Mucosa of rectum (tissue), 2 donors: ENCODE data around the gene XAGE2.

Experiments used
- H3K27ac ChIP-seq, 2 donors: one replicate each; pipeline ENCODE4 v1.7.0; 2013; ENCODE audit warnings: inconsistent platforms in 2 of 2, low read depth in 2 of 2, low read length in 2 of 2
- H3K27me3 ChIP-seq, 2 donors: one replicate each; pipeline ENCODE4 v1.7.0; 2013; ENCODE audit warnings: low read length in 2 of 2; ENCODE audit not compliant: control insufficient read depth in 2 of 2, insufficient read depth in 2 of 2
- H3K36me3 ChIP-seq, 2 donors: one replicate each; pipeline ENCODE4 v1.7.0; 2013; ENCODE audit warnings: low read length in 2 of 2; ENCODE audit not compliant: control insufficient read depth in 2 of 2, insufficient read depth in 2 of 2
- H3K4me1 ChIP-seq, 2 donors: one replicate each; pipeline ENCODE4 v1.7.0; 2013; ENCODE audit warnings: low read length in 2 of 2, mild to moderate bottlenecking in 1 of 2; ENCODE audit not compliant: control insufficient read depth in 2 of 2, insufficient read depth in 2 of 2
- H3K4me3 ChIP-seq, 2 donors: one replicate each; pipeline ENCODE4 v1.7.0; 2013; ENCODE audit warnings: low read length in 2 of 2
- H3K9ac ChIP-seq, 2 donors: one replicate each; pipeline ENCODE4 v1.7.0; 2013; ENCODE audit warnings: low read length in 2 of 2, low read depth in 1 of 2, mild to moderate bottlenecking in 1 of 2
- H3K9me3 ChIP-seq, 2 donors: one replicate each; pipeline ENCODE4 v1.7.0; 2013; ENCODE audit warnings: low read length in 2 of 2; ENCODE audit not compliant: control insufficient read depth in 2 of 2
- donor health status: healthy.
- donor health status: Normal muscosa, but diverticular disease.

The XAGE2 gene

DNA sequence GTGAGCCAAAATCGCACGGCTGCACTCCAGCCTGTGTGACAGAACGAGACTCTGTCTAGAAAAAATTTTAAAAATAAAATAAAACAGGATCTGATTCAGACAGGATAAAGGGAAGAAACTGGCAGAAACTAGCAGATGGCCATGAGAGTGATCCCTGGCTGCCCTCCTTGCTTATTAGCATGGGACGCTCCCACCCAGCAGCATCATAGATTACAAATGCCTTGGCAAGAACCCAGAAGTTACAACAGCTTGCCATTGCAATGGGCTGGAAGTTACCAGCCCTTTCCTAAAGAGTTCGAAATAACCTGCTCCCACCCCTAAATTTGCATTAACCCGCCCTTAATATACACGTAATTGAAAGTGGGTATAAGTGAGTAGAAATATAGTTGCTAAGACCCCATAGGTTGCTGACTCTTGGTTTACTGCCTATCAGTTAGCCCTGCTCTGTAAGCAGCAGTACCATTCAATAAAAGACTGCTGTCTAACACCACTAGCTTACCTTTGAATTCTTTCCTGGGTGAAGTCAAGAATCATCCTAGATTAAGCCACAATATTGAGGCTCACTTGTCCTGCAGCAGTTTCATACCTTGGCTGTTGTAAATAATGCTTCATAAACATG is 9.1 kb upstream of the XAGE2 start:
- H3K4me1 ChIP-seq, result no peaks in the 10 kb centered on the region
- no peak overlapping the region for H3K9ac ChIP-seq
- no peak overlapping the region for H3K4me3 ChIP-seq
- H3K27me3 ChIP-seq, result peaks cover 4 to 7% of the 10 kb centered on the region in 2 donors
- H3K36me3 ChIP-seq, result no peaks in the 10 kb centered on the region
- no peak overlapping the region for H3K27ac ChIP-seq
- H3K9me3 ChIP-seq, result no peaks in the 10 kb centered on the region

DNA sequence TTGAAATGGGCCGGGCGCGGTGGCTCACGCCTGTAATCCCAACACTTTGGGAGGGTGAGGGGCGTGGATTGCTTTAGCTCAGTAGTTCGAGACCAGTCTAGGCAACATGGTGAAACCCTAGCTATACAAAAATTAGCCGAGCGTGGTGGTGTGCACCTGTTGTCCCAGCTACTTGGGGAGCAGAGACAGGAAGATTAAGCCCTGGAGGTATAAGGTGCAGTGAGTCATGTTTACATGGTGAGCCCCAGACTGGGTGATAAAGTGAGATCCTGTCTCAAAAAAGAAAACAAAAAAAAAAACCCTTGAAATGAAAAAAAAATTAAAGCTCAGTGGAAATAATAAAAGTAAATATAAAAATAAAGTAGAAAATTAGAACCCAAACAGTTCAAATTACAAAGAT is 6.9 kb upstream of the XAGE2 start:
- Histone ChIP-seq H3K27me3 (peaks cover 7 to 9% of the 10 kb centered on the region in 2 donors), H3K27ac (no peak overlapping the region), H3K9me3 (no peaks in the 10 kb centered on the region), H3K4me3 (no peak overlapping the region), H3K36me3 (no peaks in the 10 kb centered on the region), H3K4me1 (no peaks in the 10 kb centered on the region), H3K9ac (no peak overlapping the region)

DNA sequence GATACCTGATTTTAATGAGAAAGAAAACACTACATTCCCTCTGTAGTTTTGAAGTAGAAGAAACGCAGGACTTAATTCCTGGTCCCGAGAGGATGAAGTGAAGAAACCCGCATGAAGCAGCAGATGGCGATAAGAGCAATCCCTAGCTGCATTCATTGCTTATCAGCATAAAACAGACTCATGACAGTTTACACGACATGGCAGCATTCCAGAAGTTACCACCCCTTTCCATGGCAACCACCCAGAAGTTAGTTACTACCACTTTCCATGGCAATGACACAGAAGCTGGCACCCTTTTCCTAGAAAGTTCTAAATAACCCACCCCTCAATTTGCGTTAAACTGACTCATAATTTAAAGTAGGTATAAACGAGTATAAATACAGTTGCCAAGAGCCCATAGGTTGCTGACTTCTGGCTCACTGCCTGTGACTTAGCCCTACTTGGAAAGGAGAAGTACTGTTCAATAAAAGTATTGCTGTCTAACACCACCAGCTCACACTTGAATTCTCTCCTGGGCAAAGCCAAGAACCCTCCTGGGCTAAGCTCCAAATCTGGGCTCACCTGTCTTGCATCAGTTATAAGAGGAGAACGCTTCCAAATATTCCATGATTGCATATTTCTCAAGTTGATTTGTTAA is 5.5 kb upstream of the XAGE2 start:
- no peak overlapping the region for H3K4me3 ChIP-seq

DNA sequence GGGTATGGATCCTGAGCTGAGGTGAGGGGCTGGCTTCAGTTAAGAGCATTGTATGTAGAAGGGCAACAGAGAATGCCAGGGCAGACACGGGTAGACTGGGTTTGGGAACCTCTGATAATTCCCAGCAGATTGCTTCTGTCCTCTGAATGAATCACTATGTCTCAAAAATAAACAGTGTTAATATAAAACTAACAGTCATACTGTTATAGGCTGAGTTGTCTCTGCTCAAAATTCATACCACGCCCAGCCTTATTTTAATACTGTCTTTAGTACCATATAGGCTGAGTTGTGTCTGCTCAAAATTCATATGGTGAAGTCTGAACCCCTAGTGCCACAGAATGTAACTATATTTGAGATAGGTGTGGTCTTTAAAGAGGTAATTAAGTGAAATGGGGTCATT is 10.0 kb downstream of the XAGE2 start:
- Histone ChIP-seq H3K27ac (no peak overlapping the region), H3K4me1 (no peaks in the 10 kb centered on the region), H3K27me3 (peaks cover 4 to 8% of the 10 kb centered on the region in 2 donors), H3K9ac (no peak overlapping the region), H3K4me3 (no peak overlapping the region), H3K9me3 (no peaks in the 10 kb centered on the region), H3K36me3 (no peaks in the 10 kb centered on the region)

More for the DNA sequence above, 5.5 kb upstream of the XAGE2 start:
- Histone ChIP-seq H3K36me3 (no peaks in the 10 kb centered on the region), H3K27ac (no peak overlapping the region), H3K9me3 (no peaks in the 10 kb centered on the region), H3K4me1 (no peaks in the 10 kb centered on the region), H3K27me3 (peaks cover 7 to 9% of the 10 kb centered on the region in 2 donors), H3K9ac (no peak overlapping the region)

DNA sequence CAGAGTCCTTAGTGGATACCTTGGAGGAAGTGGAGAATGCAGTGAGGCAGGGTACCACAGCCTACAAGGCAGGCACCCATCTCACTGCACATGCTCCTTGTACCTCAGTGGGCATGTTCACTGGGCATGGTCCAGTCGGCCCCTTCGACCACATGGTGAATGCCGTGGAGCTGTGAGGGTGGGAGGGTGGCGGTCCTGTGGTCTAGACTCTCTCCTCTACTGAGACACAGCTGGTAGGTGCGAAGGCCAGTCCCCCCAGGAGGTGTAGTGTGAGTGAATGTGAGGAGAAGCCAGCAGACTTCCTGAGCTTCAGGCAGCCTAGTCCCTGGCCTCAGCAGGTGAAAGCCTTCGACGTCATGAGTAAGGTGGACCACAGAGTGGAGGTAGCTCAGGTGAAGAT is 12.2 kb downstream of the XAGE2 start:
- Histone ChIP-seq H3K4me3 (no peak overlapping the region), H3K9me3 (no peaks in the 10 kb centered on the region), H3K36me3 (no peaks in the 10 kb centered on the region), H3K4me1 (no peaks in the 10 kb centered on the region), H3K27me3 (peaks cover 4 to 5% of the 10 kb centered on the region in 2 donors), H3K9ac (no peak overlapping the region), H3K27ac (no peak overlapping the region)

DNA sequence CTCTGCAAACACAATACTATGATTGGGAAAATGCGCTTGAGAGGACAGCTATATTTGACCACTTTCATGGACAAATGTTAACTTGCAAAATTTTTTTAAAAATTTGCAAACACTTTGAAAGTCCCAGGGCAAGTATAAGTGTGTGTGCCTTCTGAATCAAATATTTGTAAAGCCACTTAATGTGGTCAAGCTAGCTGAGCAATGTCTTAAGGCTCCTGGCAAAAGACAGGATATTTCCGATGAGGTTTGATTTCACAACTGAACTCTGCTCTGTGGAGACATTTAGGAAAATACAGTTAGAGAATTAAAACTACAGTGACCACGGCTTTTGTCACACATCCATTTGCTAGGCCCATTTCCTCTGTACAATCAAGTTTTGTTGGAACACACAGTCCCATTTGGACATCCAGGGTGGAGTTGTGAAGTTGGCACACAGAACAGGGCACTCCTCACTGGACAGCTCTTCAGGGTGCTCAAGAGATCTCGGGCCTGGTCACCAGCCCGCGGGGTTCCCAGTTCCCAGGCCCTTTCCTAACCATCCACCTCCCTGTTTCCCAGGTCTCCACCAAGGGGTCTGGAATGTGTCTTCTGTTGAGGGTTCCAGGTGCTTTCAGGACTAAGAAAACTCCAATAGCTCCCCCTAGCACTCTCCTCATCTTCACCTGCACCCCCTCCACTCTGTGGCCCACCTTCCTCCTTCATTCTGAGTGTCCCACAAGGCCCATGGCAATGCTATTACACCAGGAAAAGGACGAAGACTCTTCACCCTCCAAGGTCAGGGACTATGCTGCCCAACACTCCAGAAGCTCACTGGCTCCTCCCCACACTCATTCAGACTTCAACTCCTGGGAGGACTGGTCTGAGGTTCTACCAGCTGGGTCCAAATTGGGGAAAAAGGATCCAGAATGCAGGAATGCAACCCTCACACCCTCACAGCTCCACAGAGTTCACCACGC is 41.9 kb downstream of the XAGE2 start:
- H3K4me1 ChIP-seq, result no peaks in the 10 kb centered on the region
- H3K36me3 ChIP-seq, result no peaks in the 10 kb centered on the region
- H3K9me3 ChIP-seq, result no peaks in the 10 kb centered on the region
- H3K27ac ChIP-seq, result no peak overlapping the region
- no peak overlapping the region for H3K9ac ChIP-seq
- H3K4me3 ChIP-seq, result no peak overlapping the region
- peaks cover 0 to 6% of the 10 kb centered on the region in 2 donors for H3K27me3 ChIP-seq

DNA sequence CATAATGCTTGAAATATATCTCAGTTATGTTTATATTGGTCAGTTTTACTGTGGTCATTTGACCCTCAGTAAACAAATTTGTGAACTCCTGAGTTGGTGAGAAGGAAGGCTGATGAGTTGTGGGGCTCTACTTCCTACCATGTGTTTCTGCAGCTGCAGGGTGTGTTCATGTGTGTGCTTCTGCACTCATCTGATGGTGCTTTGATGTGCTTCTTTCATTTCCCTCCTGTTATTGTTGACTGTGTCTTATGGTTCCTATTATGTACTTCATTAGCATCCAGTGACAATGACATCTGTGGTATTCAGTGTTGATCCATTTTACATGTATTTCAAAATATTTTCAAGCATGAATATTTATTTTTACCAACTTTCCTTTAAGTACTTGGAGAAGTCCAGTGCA is 46.5 kb downstream of the XAGE2 start:
- H3K27me3 ChIP-seq, result peaks cover 5 to 10% of the 10 kb centered on the region in 2 donors
- H3K36me3 ChIP-seq, result no peaks in the 10 kb centered on the region
- H3K9ac ChIP-seq, result no peak overlapping the region
- no peak overlapping the region for H3K4me3 ChIP-seq
- no peak overlapping the region for H3K27ac ChIP-seq
- no peaks in the 10 kb centered on the region for H3K9me3 ChIP-seq
- no peaks in the 10 kb centered on the region for H3K4me1 ChIP-seq

DNA sequence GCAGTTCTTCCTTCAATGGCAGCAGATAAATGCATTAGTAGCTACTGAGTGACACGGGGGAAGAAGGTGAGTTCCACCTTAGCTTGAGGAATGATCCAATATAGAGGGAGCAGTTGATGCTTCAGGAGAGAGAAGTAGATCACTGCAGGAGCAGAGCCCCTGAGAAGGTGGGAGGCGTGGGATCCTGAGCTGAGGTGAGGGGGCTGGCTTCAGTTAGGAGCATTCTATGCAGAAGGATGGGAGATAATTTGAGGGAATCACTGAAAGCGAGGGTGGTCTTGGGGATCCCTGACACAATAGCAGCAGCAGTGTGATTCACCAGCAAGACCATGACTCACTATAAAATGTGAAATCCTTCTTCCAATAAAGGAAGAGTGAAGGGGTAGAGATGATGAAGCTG is 48.0 kb downstream of the XAGE2 start:
- Histone ChIP-seq H3K4me1 (no peaks in the 10 kb centered on the region), H3K4me3 (no peak overlapping the region), H3K9ac (no peak overlapping the region), H3K36me3 (no peaks in the 10 kb centered on the region), H3K9me3 (no peaks in the 10 kb centered on the region), H3K27me3 (peaks cover 5 to 13% of the 10 kb centered on the region in 2 donors), H3K27ac (no peak overlapping the region)

DNA sequence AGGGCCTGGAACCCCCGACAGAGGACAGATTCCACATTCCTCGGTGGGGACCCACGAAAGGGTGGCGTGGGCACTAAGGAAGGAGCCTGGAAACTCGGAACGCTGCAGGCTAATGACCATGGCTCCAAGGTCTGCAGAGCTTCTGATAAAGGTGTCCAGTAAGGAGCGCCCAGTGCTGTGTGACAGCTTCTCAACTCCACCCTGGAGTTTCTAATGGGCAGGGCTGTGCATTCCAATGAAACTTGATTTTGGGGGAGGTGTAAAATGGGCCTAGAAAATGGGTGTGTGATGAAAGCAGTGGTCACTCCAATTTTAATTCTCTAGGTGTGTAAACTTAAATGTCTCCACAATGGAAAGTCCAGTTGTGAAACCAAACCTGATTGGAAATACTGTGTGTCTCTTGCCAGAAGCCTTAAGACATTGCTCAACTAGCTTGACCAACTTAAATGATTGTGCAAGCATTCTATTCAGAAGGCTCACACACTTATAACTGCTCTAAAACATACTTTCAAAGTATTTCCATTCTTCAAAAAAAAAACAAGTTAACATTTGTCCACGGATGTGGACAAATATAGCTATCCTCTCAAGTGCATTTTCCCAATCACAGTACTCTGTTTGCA is 52.1 kb downstream of the XAGE2 start:
- no peaks in the 10 kb centered on the region for H3K36me3 ChIP-seq
- no peak overlapping the region for H3K9ac ChIP-seq
- no peak overlapping the region for H3K4me3 ChIP-seq
- H3K27ac ChIP-seq, result no peak overlapping the region
- H3K4me1 ChIP-seq, result no peaks in the 10 kb centered on the region
- no peaks in the 10 kb centered on the region for H3K9me3 ChIP-seq
- peaks cover 5 to 7% of the 10 kb centered on the region in 2 donors for H3K27me3 ChIP-seq

DNA sequence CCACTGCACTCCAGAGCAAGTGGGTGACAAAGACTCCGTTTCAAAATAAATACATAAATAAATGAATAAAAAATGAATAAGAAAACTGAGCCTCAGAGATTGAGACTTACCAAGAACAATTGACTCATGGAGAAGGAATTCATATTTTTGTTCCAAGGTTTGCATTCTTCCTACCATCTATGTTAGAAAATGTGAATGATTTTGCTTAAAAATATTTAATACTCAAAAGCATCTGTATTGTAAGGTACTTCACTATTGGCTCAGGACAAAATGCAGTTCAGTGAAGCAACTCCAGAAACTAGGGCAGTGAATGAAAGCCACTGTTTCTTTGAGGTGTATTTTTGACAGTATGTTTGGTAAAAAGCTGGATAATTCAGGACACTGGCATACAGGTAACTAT is 54.1 kb downstream of the XAGE2 start:
- no peak overlapping the region for H3K27ac ChIP-seq
- H3K4me1 ChIP-seq, result no peaks in the 10 kb centered on the region
- H3K9ac ChIP-seq, result no peak overlapping the region
- H3K9me3 ChIP-seq, result no peaks in the 10 kb centered on the region
- H3K27me3 ChIP-seq, result peaks cover 4 to 10% of the 10 kb centered on the region in 2 donors
- no peak overlapping the region for H3K4me3 ChIP-seq
- no peaks in the 10 kb centered on the region for H3K36me3 ChIP-seq
